HEK293 (cell line): ENCODE results near the gene PLEKHA7.

ENCODE experiments used
- CTCF ChIA-PET: fragments of 350-600 bp; formaldehyde crosslinking; extraction: SDS; loops from one replicate; lab custom pipeline; 2021; ENCODE audit warnings: antibody characterized with exemption; lab: Yijun Ruan, JAX
- POLR2A ChIA-PET: fragments of 300-600 bp; formaldehyde crosslinking; extraction: SDS; loops from one replicate; lab custom pipeline; 2020; ENCODE audit warnings: antibody characterized with exemption, inconsistent platforms; lab: Yijun Ruan, JAX
- H3K27ac ChIP-seq: fragments of 200-500 bp; sonication (Bioruptor generic); 2 replicates; pipeline ENCODE4 v1.5.1; 2014; ENCODE audit warnings: low read depth, low read length, control low read depth, inconsistent platforms; ENCODE audit errors: extremely low read depth
- H3K36me3 ChIP-seq, 2 experiments: fragments of 200-500 bp in 1 of 2; sonication (Bioruptor generic) in 1 of 2; 1 replicate in 1 of 2; 2 replicates in 1 of 2; pipeline ENCODE4 v1.5.1; 2014 to 2017; ENCODE audit warnings: inconsistent platforms in 2 of 2, low read length in 2 of 2; ENCODE audit not compliant: control insufficient read depth in 2 of 2, insufficient read depth in 1 of 2
- H3K4me1 ChIP-seq: fragments of 200-500 bp; sonication (Bioruptor generic); 2 replicates; pipeline ENCODE4 v1.5.1; 2014; ENCODE audit warnings: mild to moderate bottlenecking, low read length, inconsistent platforms; ENCODE audit not compliant: control insufficient read depth, insufficient read depth
- H3K4me3 ChIP-seq: 2 replicates; pipeline ENCODE4 v1.5.1; 2011; ENCODE audit warnings: low read depth, mild to moderate bottlenecking, control low read depth, low read length, moderate library complexity
- H3K9me3 ChIP-seq: fragments of 200-500 bp; sonication (Bioruptor generic); 2 replicates; pipeline ENCODE4 v1.5.1; 2014; ENCODE audit warnings: low read depth, low read length, inconsistent platforms; ENCODE audit not compliant: control insufficient read depth, insufficient read depth
- BCL11A ChIP-seq: fragments of 450-650 bp; formaldehyde crosslinking; IDR thresholded peaks from 2 replicates; pipeline ENCODE4 v1.5.1; 2016; ENCODE audit warnings: low read depth, missing biosample characterization, missing genetic modification characterization
- BCL6B ChIP-seq: fragments of 450-650 bp; formaldehyde crosslinking; IDR thresholded peaks from 2 replicates; pipeline ENCODE4 v1.5.1; 2017; ENCODE audit warnings: missing biosample characterization, missing genetic modification characterization
- GFI1B ChIP-seq: fragments of 450-650 bp; formaldehyde crosslinking; IDR thresholded peaks from 2 replicates; pipeline ENCODE4 v1.5.1; 2016; ENCODE audit warnings: missing biosample characterization, missing genetic modification characterization
- PRDM6 ChIP-seq: fragments of 450-650 bp; formaldehyde crosslinking; IDR thresholded peaks from 2 replicates; pipeline ENCODE4 v1.5.1; 2017; ENCODE audit warnings: missing biosample characterization, missing genetic modification characterization
- ZBTB1 ChIP-seq: fragments of 450-650 bp; formaldehyde crosslinking; IDR thresholded peaks from 2 replicates; pipeline ENCODE4 v1.5.1; 2016; ENCODE audit warnings: missing biosample characterization, missing genetic modification characterization
- ZFP3 ChIP-seq: fragments of 450-650 bp; formaldehyde crosslinking; IDR thresholded peaks from 2 replicates; pipeline ENCODE4 v1.5.1; 2016; ENCODE audit warnings: low read depth, missing biosample characterization, missing genetic modification characterization
- ZIC2 ChIP-seq: fragments of 450-650 bp; formaldehyde crosslinking; IDR thresholded peaks from 2 replicates; pipeline ENCODE4 v1.5.1; 2016; ENCODE audit warnings: missing biosample characterization, missing genetic modification characterization
- ZNF138 ChIP-seq: fragments of 450-650 bp; formaldehyde crosslinking; IDR thresholded peaks from 2 replicates; pipeline ENCODE4 v1.5.1; 2016; ENCODE audit warnings: missing biosample characterization, missing genetic modification characterization, borderline replicate concordance
- ZNF148 ChIP-seq: fragments of 450-650 bp; formaldehyde crosslinking; IDR thresholded peaks from 2 replicates; pipeline ENCODE4 v1.5.0; 2017; ENCODE audit warnings: missing biosample characterization, missing genetic modification characterization, borderline replicate concordance
- ZNF157 ChIP-seq: fragments of 450-650 bp; formaldehyde crosslinking; IDR thresholded peaks from 2 replicates; pipeline ENCODE4 v1.5.1; 2016; ENCODE audit warnings: missing biosample characterization, missing genetic modification characterization
- ZNF221 ChIP-seq: fragments of 450-650 bp; formaldehyde crosslinking; IDR thresholded peaks from 2 replicates; pipeline ENCODE4 v1.5.1; 2017; ENCODE audit warnings: missing biosample characterization, missing genetic modification characterization, borderline replicate concordance
- ZNF391 ChIP-seq: fragments of 450-650 bp; formaldehyde crosslinking; IDR thresholded peaks from 2 replicates; pipeline ENCODE4 v1.5.1; 2016; ENCODE audit warnings: low read depth, missing biosample characterization, missing genetic modification characterization, borderline replicate concordance
- ZNF404 ChIP-seq: fragments of 450-650 bp; formaldehyde crosslinking; IDR thresholded peaks from 2 replicates; pipeline ENCODE4 v1.5.1; 2017; ENCODE audit warnings: missing biosample characterization, missing genetic modification characterization
- ZNF423 ChIP-seq: fragments of 450-650 bp; formaldehyde crosslinking; IDR thresholded peaks from 2 replicates; pipeline ENCODE4 v1.5.1; 2016; ENCODE audit warnings: missing biosample characterization, missing genetic modification characterization
- ZNF558 ChIP-seq: fragments of 450-650 bp; formaldehyde crosslinking; IDR thresholded peaks from 2 replicates; pipeline ENCODE4 v1.5.1; 2016; ENCODE audit warnings: missing biosample characterization, missing genetic modification characterization
- ZNF704 ChIP-seq: fragments of 450-650 bp; formaldehyde crosslinking; IDR thresholded peaks from 2 replicates; pipeline ENCODE4 v1.5.1; 2016; ENCODE audit warnings: missing biosample characterization, missing genetic modification characterization
- ZNF776 ChIP-seq: fragments of 450-650 bp; formaldehyde crosslinking; IDR thresholded peaks from 2 replicates; pipeline ENCODE4 v1.5.0; 2017; ENCODE audit warnings: missing biosample characterization, missing genetic modification characterization, borderline replicate concordance
- ZSCAN5A ChIP-seq: fragments of 450-650 bp; formaldehyde crosslinking; IDR thresholded peaks from 2 replicates; pipeline ENCODE4 v1.5.1; 2016; ENCODE audit warnings: missing biosample characterization, missing genetic modification characterization

The PLEKHA7 gene

GRCh38 chr11:16813126-16813525 lies 201.1 kb downstream of the PLEKHA7 start (continued):
- TF ChIP-seq BCL6B (tag by site-specific recombination) (no peak), ZNF704 (tag by site-specific recombination) (no peak)

- ChIA-PET CTCF (interaction anchor here (2.9 to 3.7 kb wide), 2 partner anchors 8 to 26 kb away, joined by 7 to 23 read pairs; no protein-coding TSS in a partner anchor), POLR2A (no interaction called here)
- TF ChIP-seq ZNF221 (no peak), ZIC2 (tag by site-specific recombination) (peak; percentile 59)
- H3K4me1 ChIP-seq, result no peaks in the 10 kb centered on the region
- no peak overlapping the region for H3K4me3 ChIP-seq
- peaks cover 0 to 37% of the 10 kb centered on the region in 2 experiments; a peak in 1 of 3 replicates for H3K36me3 ChIP-seq
- no peak overlapping the region for H3K27ac ChIP-seq
- no peaks in the 10 kb centered on the region for H3K9me3 ChIP-seq
Observed at GRCh38 chr11:16812274-16812673, 201.9 kb downstream of the PLEKHA7 start.

- no peak for TF ChIP-seq ZBTB1 (tag by site-specific recombination)
- TF ChIP-seq BCL11A (tag by site-specific recombination), result no peak
- no peak for TF ChIP-seq ZNF404 (tag by site-specific recombination)
- no peak for TF ChIP-seq ZNF138 (tag by site-specific recombination)
- TF ChIP-seq ZFP3, result no peak
- TF ChIP-seq ZNF558, result no peak
- TF ChIP-seq ZSCAN5A (tag by site-specific recombination), result no peak
- no peak for TF ChIP-seq ZNF157
- TF ChIP-seq ZIC2 (tag by site-specific recombination), result no peak
- TF ChIP-seq ZNF776 (tag by site-specific recombination), result no peak
- TF ChIP-seq PRDM6, result no peak
- TF ChIP-seq BCL6B (tag by site-specific recombination), result no peak
- TF ChIP-seq ZNF423 (tag by site-specific recombination), result no peak
- no peak for TF ChIP-seq ZNF391 (tag by site-specific recombination)
- no peak for TF ChIP-seq ZNF148 (tag by site-specific recombination)
- no peak for TF ChIP-seq GFI1B (tag by site-specific recombination)
- no peak overlapping the region for H3K27ac ChIP-seq
- H3K36me3 ChIP-seq, result peaks cover 0 to 31% of the 10 kb centered on the region in 2 experiments; a peak in 1 of 3 replicates
- H3K9me3 ChIP-seq, result no peaks in the 10 kb centered on the region
- ChIA-PET CTCF (interaction anchor here (1.1 to 3.7 kb wide), 3 partner anchors 9 to 717 kb away, joined by 4 to 23 read pairs (median 6); no protein-coding TSS in a partner anchor), POLR2A (no interaction called here)
- no peaks in the 10 kb centered on the region for H3K4me1 ChIP-seq
- no peak overlapping the region for H3K4me3 ChIP-seq
Observed at GRCh38 chr11:16811136-16812020, 202.8 kb downstream of the PLEKHA7 start.
